Body of pancreas (tissue), 4 donors: Measurements from ENCODE around the gene RAB42. TPM values are rescaled to one million over a fixed set of nuclear protein-coding genes. Genes with fewer than 3 reads are reported as not detected.

Experiments
- ATAC-seq: fragments of 150-250 bp; one replicate; pipeline ENCODE4 v1.9.1; 2016
- DNase-seq, 4 donors: peaks; one replicate each; pipeline ENCODE4 v3.0.0-alpha.2; 2019
- H3K27ac ChIP-seq, 4 donors: fragments of 200-600 bp; sonication (generic); 1 replicate in 3 of 4; 2 replicates in 1 of 4; pipeline versions ENCODE4 v1.5.1 to v1.6.1; 2016 to 2019; ENCODE audit warnings: mild to moderate bottlenecking in 1 of 4, mixed read lengths in 1 of 4, moderate library complexity in 1 of 4
- H3K27me3 ChIP-seq, 2 donors: fragments of 200-600 bp; sonication (generic); one replicate each; pipeline ENCODE4 v1.6.0; 2016; ENCODE audit warnings: mild to moderate bottlenecking in 1 of 2
- H3K36me3 ChIP-seq, 2 donors: fragments of 200-600 bp; sonication (generic); replicated peaks in 1 of 2; 2 replicates each; pipeline ENCODE4 v1.5.1; 2016; ENCODE audit warnings: low read depth in 2 of 2; ENCODE audit not compliant: insufficient read depth in 1 of 2
- H3K4me1 ChIP-seq: fragments of 200-600 bp; sonication (generic); one replicate; pipeline ENCODE4 v1.6.0; 2016
- H3K4me3 ChIP-seq, 2 donors: fragments of 200-600 bp; sonication (generic); 1 replicate in 1 of 2; 2 replicates in 1 of 2; pipeline ENCODE4 v1.5.1; 2016 to 2019
- H3K9me3 ChIP-seq, 3 donors: fragments of 200-600 bp; sonication (generic); 1 replicate in 2 of 3; 2 replicates in 1 of 3; pipeline ENCODE4 v1.5.1; 2016
- CTCF ChIP-seq, 7 experiments: fragments of 450-650 bp in 4 of 7; fragments of 200-600 bp in 3 of 7; sonication (generic) in 3 of 7; IDR thresholded peaks; one replicate each; pipeline ENCODE4 v1.5.1; 2016 to 2019; ENCODE audit warnings: antibody characterized with exemption in 7 of 7
- POLR2A ChIP-seq, 3 donors: fragments of 450-650 bp; IDR thresholded peaks; one replicate each; pipeline ENCODE4 v1.6.1; 2016; ENCODE audit warnings: antibody characterized with exemption in 3 of 3, mild to moderate bottlenecking in 2 of 3
- WGBS, 2 donors: methylation state at CpG; one replicate each; pipeline ENCODE4 v1.1.5; 2017; 5-methylcytosine and 5-hydroxymethylcytosine counted together
- intact Hi-C: fragments of 100-400 bp; cut with DNase I; formaldehyde crosslinking; loops from one replicate; pipeline ENCODE4 v1.15.1; 2023
- total RNA-seq, 2 donors: library from RNA; depleted of rRNA; stranded (reverse); fragments of >200 nt; gene quantifications; one replicate each; pipeline ENCODE4 v1.1.0, GENCODE V29; 2016

Gene RAB42, protein sequence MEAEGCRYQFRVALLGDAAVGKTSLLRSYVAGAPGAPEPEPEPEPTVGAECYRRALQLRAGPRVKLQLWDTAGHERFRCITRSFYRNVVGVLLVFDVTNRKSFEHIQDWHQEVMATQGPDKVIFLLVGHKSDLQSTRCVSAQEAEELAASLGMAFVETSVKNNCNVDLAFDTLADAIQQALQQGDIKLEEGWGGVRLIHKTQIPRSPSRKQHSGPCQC
- 1 to 10 TPM in 1 of 2 donors, not detected in 1; 2.9 TPM for total RNA-seq

DNA sequence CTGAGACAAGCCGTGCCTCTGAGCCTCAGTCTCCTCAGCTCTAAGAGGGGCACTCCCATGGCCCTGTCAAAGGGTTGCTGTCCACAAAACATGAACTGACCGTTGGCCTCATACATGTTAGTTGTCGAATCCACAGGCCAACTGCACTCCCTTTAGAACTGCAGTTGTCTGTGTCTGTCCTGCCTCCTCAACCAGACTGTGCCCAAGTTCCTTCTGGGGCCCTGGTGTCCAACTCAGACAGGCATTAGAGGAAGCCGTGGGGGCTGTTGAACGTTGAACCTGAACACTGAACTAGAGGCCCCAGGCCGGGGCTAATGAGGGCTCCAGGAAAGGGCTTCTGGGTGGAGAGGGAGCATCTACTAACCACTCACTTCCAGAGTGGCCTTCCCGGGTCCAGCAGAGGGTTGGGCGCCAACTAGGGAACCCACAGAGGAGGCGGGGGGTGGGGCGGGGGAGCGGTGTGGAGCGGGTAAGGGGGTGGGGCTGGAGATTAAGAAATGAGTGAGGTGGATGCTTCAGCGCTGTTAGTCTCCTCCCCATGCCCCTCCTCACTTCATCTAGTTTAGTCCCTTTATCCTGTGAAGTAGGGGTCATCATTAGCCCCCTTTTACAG, at the start of gene RAB42:
Gene RAB42 (plus strand): TSS at position 558 of the 613 bp plus-strand sequence. CDS start 247 bp downstream, outside the sequence.
- DNase-seq: peak in 3 of 4 donors; percentile 32 to 52 (median 45)
- TF ChIP-seq CTCF (IDR thresholded peaks at IDR 0.05) (no peak), POLR2A (IDR thresholded peaks at IDR 0.05) (peak in 1 of 3 donors; percentile 5)
- H3K4me1 ChIP-seq: peaks cover 5% of the 10 kb centered on the region
- peak within 1 kb of the TSS in 1 of 4 donors; percentile 7 for H3K27ac ChIP-seq
- peak; percentile 65 for ATAC-seq
- H3K36me3 ChIP-seq: no peaks in the 10 kb centered on the region
- H3K27me3 ChIP-seq: no peaks in the 10 kb centered on the region
- 26 to 33% methylated on average over 9 to 13 of the region's 13 CpGs for WGBS, 2 donors
- intact Hi-C loops: no loop called here
- H3K4me3 ChIP-seq: no peak within 1 kb of the TSS
- H3K9me3 ChIP-seq: no peaks in the 10 kb centered on the region

- intact Hi-C loops: no loop called here
- ATAC-seq: no peak
- WGBS, 2 donors: 89 to 90% methylated on average over 4 of the region's 4 CpGs
- TF ChIP-seq POLR2A (IDR thresholded peaks at IDR 0.05) (no peak), CTCF (IDR thresholded peaks at IDR 0.05) (no peak)
- H3K27ac ChIP-seq: no peak overlapping the region
- no peaks in the 10 kb centered on the region for H3K4me1 ChIP-seq
- no peak for DNase-seq
- H3K9me3 ChIP-seq: no peaks in the 10 kb centered on the region
- no peaks in the 10 kb centered on the region for H3K36me3 ChIP-seq
- no peaks in the 10 kb centered on the region for H3K27me3 ChIP-seq
- H3K4me3 ChIP-seq: no peak overlapping the region
Measured at GRCh38 chr1:28545246-28545628, 46.8 kb upstream of the RAB42 start.

DNA sequence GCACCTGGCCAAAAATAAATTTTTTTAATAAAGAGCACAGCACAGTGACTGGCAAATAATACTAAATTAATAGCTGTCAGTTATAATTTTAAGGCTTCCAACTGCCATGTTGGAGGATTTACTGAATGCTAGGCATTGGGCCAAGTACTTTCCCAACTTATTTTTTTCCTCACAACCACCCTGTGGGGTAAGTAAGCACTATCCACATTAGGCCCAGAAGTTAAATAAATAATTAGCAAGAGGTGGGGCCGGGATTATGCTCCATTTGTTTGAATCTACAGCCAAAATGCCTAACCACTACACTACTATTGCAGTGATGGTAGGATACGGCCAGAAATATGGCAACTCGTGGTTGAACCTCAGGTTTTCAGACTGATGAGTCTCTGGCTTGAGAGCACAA, 43.7 kb upstream of the RAB42 start:
- intact Hi-C loops: no loop called here
- ATAC-seq: no peak
- Histone ChIP-seq H3K9me3 (no peaks in the 10 kb centered on the region), H3K4me1 (peaks cover 6% of the 10 kb centered on the region), H3K4me3 (no peak overlapping the region), H3K27me3 (no peaks in the 10 kb centered on the region), H3K36me3 (no peaks in the 10 kb centered on the region), H3K27ac (no peak overlapping the region)
- DNase-seq: no peak
- 36 to 58% methylated on average over 3 of the region's 3 CpGs for WGBS, 2 donors
- TF ChIP-seq POLR2A (IDR thresholded peaks at IDR 0.05): no peak
- no peak for TF ChIP-seq CTCF (IDR thresholded peaks at IDR 0.05)

GRCh38 chr1:28551381-28551780, 40.7 kb upstream of the RAB42 start:
- H3K4me3 ChIP-seq: no peak overlapping the region
- DNase-seq: no peak
- no peaks in the 10 kb centered on the region for H3K36me3 ChIP-seq
- intact Hi-C loops: no loop called here
- no peak overlapping the region for H3K27ac ChIP-seq
- WGBS, 2 donors: 96% methylated on average over 6 of the region's 6 CpGs
- no peak for TF ChIP-seq CTCF (IDR thresholded peaks at IDR 0.05)
- no peak for TF ChIP-seq POLR2A (IDR thresholded peaks at IDR 0.05)
- ATAC-seq: no peak
- H3K4me1 ChIP-seq: peaks cover 19% of the 10 kb centered on the region
- no peaks in the 10 kb centered on the region for H3K27me3 ChIP-seq
- H3K9me3 ChIP-seq: no peaks in the 10 kb centered on the region
